ENCODE results near the gene HMGN4.
A peak's percentile ranks its signal among the peaks of the same experiment; 100 is the strongest.

Gene HMGN4

DNA sequence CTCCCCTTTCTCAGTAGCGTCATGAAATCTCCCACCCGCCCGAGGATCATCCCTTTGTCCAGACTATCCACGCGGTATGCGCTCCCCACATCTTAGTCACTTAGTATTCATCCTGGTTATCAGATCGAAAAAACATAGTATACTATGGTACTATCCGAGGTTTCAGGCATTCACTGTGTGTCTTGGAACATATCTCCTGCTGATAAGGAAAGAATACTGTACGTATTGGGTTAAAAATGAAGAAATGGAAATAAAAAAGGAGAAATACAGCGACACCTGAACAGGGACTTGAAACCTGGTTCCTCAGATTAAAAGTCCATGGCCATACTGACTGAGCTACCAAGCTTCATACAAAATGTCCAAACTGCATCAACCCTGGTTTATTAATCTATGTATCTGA lies 14.0 kb downstream of the HMGN4 start:
- DNase-seq (no peak), ATAC-seq (no peak)

DNA sequence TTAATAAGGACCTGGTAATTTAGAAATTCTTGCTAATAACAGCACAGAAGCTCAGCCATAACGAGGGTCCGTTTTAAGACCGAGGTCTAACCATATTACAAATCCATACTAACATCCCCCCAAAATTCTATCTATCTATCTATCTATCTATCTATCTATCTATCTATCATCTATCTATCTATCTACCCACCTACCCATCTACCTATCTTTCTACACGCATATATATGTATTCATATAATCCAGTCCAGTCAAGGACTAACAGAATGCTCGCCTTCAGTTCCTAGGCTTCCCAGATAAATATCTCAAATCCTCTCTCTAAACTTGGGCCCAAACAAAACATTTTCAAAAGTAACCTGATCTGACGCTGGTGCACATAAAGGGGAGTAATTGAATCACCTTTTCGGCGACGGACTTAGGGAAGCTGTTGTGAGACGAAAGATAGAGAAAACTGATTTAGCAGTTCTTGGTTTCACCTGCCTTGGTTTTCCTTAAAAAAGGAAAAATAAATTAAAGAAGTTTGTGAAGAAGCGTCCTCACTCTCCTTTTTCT lies 14.5 kb downstream of the HMGN4 start:
- DNase-seq: no peak
- no peak for ATAC-seq

DNA sequence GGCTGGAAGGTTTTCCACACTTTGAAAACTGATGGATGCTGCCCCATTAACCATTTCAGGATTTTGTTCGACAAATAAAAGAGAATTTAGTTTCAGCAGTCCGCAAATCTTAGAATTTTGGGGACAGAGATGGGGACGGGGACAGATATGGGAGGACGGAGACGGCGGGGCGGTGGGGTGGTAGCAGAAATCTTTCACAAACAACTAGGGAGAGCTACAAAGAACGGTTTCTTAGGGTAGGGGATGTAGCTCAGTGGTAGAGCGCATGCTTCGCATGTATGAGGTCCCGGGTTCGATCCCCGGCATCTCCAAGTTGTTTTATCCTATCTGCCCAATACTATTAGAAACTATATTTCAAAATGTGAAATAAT lies 15.1 kb downstream of the HMGN4 start:
- DNase-seq (peak; percentile 81), ATAC-seq (peak; percentile 57)

DNA sequence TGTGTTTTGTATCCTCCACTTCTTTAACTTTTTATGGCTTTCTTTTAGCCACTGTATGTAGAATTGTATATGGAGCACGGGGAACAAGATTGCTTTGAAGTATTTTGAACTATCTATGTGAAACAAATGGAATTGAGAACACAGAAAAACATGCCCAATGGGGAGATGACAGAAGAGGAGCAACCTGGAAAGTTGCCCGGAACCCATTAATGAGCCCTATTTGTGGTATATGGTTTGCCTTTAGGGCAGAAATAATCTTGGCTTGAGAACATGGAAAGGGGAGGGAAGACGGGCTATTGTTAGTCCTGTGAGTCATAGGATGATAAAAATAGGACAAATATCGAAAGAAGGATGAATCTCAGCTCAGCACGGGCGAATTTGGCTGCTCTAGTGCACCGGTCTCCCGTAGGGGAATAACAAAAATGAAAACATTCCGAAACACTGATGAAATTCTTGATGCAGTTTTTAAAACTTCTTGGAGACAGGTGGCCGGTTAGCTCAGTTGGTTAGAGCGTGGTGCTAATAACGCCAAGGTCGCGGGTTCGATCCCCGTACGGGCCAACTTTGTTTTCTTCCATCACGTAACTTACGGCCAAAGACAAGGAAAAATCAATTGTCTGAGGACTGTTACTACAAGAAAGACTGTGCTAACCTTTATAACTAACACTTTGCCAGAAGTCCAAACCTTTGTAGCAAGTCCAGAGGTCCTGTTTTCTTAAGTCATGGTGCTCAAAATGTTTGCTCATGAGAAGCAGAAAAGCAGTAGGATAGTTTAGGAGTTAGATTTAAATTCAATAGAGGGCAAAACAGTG lies 15.7 kb downstream of the HMGN4 start:
- ATAC-seq (peak; percentile 67), DNase-seq (peak; percentile 80)

DNA sequence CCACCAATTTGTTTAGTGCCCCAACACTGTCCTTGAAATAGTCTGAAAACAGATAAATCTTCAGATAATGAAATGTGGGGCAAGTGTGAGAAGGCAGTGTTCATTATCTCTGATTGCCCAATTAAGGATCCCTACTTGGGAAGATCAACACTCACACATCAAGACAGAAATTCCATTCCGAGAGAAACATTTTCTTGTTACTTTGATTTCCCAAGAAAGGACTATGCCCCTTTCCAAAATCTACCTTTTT lies 16.2 kb downstream of the HMGN4 start:
- DNase-seq (no peak), ATAC-seq (no peak)

DNA sequence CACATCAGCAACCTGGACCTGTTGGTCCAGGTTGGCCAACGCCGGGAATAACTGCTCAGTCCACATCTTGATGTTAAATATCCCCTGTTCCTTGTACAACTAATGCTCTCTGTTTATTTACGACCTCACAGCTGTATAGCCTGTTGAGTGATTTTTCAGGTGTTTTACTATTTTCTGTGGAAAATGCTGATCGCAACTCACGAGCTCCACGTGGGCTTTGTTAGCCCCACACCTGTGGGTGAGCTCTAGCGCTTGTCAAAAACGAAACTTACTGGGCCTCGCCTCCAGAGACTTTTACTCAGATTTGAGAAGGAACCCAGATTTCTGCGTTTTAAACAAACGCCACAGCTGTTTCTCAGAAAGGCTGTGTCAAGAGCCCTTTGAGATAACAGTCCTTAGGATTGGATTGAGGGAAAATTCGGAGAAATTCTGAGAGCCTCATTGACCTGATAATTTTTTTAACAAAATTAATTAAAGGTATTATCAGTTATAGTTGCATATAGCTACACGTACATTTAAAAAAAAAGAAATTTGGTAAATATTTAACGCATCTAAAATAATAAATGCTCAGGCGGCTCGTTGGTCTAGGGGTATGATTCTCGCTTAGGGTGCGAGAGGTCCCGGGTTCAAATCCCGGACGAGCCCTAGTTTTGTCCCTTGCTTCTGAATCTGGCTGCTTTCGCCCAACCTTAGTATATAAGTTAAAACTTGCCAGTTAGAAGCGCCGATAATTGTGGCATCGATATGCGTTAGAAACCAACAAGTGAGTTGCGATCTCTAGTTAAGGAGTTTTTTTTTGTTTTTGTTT lies 16.7 kb downstream of the HMGN4 start:
- DNase-seq (peak; percentile 74), ATAC-seq (peak; percentile 54)

DNA sequence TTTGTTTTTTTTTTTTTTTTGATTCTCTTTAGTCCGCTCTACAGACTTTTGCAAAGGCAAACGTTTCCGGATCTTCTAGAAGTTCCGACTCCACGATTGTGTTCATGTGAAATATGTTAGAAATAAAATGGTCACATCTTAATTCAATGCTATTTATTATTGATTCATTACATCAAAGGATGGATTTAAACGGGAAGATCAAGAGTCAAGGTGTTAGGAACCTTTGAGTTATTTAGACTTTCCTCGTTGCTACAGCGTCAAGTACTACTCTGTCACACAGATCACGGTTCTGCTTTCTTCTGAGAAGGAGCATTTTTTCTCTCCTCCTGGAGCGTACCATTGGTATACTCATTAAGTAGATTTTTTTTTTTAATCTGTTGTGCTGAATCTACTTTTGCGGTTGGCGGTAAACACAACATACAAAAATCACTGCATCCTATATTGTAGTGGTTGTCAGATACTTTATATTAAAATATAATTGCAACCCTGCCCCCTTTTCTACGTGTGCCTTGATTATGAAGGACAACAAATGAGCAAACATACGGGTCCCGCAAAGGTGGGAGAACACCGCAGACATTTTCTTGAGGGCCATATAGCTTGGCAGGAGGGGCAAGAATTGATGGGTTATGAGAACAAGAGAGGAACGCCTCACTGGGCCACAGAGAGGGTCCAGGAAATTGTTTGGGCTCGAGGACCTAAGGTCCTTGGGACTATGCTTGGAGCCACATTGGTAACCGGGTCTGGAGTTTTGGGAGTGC lies 17.5 kb downstream of the HMGN4 start:
- DNase-seq (no peak), ATAC-seq (no peak)

DNA sequence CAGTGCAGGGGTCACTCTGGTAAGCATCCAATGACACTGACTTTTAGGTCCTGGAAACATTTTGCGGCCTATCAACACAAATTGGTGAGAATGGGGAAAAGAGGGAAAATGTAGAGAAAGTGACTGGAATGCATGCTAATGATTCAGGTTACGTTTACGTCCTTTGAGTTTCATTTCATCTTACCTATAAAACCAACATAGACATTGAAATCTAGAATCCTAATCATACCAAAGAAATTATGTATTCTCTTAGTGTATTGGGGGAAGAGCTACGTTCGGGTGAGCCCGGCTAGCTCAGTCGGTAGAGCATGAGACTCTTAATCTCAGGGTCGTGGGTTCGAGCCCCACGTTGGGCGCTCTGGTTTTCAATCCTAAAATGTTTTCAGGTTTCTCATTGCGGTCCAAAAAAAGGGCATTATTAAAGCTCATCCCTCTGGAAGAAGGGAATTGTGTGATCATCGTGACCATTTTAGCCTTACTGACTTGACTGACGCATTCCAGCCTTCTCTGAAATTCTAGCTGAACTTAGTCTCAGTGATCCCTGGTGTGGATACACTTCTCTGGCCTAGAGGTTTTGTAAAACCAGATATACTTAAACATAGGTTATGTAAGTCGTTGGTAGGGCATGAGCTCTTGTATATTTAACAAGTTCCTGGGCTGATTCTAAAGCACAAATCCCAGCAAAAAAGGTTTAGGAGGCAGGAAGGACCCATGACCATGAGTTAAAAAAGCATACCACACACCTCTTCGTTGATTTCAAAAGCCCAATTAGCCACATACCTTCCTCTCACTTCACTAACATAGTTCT lies 18.3 kb downstream of the HMGN4 start:
- ATAC-seq (peak; percentile 22), DNase-seq (peak; percentile 67)

DNA sequence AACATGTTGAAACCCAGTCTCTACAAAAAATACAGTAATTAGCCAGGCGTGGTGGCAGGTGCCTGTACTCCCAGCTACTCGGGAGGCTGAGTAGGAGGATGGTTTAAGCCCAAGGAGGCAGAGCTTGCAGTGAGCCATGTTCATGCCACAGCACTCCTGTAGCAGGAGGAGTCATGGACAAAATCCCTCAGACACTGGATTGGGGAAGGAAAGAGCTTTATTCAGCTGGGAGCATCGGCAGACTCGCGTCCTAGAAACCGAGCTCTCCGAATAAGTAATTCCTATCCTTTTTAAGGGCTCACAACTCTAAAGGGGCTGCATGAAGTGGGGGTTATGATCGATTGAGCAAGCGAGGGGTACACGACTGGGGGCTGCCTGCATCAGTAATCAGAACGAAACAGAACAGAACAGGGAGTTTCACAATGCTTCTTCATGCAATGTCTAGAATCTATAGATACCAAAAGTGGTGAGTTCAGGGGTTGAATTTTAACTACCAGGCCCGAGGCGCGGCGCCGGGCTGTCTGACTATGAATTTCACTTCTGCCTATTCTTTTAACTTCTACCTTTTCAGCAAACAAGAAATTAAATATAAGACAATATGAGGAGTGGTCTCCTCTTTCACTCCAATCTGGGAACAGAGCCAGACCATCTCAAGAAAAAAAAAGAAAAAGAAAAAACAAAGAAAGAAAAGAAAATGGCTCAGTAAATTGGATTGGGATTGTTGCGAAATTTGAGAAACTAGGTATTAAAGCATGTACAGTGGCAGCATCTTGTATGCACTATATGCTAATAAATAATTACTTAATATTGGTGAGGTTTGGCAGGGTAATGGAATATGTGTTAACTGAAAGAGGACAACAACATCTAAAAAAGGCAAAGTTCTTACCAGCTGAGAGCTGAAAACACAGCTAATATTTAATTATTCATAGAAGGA lies 23.6 kb downstream of the HMGN4 start:
- ATAC-seq (no peak), DNase-seq (no peak)

DNA sequence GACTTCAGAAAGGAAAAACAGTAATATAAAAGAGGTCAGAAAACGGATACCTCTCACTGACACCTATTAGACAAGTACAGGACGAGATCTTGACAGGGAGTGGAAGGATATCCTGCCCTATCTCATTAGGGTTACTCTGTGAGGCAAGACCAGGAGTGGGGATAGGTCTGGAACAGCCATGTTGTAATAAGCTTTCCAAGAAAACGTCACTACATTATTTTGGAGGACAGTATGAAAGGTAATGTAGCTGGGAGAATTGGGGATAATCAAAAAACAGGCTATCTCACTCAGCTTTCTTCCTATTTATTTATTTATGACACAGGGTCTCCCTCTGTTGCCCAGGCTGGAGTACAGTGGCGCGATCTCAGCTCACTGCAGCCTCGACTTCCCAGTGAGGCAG lies 25.3 kb downstream of the HMGN4 start:
- DNase-seq (no peak), ATAC-seq (no peak)

DNA sequence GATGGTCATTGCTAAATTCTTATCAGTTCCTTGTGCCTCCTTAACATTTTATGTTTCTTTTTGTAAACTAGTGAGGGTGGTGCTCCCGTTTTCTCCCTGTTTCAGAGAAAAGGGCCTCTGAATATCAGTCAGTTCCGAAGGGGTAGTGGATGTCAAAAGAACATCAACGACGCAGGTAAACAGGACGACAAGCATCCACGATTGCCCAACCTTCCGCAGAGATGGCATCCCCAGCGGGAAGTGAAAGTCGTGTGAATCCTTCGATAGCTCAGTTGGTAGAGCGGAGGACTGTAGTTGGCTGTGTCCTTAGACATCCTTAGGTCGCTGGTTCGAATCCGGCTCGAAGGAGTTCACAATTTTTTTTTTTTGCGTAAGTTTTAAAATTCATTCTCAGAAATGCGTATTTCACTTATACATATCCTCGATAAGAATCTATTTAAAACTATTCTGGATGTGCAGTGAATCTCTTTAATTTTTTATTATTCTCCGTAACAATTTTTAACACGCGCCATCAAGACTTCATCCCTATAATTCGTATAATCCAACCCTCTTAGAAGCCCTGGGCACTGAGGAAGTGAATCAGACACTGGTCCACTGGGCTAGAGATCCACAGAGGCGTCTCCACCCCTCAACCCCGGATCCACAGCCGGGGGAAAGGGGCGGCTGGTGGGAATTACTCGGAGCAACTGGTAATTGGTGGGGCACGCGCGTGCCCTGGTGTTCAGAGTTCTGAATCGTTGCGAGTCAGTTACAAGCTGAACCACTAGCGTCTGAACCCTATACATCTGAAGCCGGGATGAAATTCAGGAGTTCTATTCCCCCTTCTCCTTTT lies 30.7 kb downstream of the HMGN4 start:
- peak; percentile 95 for DNase-seq
- peak; percentile 47 for ATAC-seq

DNA sequence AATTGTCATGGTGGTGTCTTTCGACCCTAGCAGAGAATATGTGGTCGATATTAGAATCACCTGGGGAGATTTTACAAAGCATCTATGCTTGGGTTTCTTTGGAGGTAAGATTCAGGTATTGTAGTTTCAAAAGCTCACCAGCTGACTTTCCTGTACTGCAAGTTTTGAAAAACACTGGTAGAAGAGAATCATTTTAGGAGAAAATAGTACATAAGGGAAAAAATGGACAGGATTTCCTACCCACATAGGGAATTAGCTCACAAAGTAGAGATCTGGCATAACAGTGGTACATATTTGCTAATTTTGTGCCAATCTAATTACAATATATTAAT lies 31.2 kb downstream of the HMGN4 start:
- ATAC-seq (no peak), DNase-seq (no peak)

DNA sequence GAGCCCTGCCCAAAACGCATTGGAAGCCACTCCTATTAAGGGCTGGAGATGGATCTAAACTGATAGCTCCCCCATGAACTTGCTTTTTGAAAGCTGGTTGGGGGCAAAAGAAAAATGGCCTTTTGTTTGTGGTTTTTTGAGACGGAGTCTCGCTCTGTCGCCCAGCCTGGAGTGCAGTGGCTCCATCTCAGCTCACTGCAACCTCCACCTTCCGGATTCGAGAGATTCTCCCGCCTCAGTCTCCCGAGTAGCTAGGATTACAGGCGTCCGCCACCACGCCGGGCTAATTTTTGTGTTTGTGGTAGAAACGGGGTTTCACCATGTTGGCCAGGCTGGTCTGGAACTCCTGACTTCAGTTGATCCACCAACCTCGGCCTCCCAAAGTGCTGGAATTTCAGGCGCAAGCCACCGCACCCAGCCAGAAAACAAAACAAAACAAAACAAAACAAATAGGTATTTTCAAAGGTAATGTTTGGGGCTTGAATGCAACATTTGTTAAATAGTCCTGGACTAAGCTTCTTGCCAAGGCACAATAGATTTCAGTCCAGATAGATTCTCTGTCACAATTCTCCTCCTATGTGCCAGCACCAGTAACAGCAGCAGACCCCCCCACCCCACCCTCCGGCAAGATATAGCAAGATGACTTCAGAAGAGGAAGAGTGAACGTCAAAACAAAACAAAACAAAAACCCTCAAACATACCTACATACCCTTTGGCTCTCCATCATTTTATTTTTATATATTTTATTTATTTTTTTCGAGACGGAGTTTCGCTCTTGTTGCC lies 32.1 kb downstream of the HMGN4 start:
- ATAC-seq (no peak), DNase-seq (no peak)

DNA sequence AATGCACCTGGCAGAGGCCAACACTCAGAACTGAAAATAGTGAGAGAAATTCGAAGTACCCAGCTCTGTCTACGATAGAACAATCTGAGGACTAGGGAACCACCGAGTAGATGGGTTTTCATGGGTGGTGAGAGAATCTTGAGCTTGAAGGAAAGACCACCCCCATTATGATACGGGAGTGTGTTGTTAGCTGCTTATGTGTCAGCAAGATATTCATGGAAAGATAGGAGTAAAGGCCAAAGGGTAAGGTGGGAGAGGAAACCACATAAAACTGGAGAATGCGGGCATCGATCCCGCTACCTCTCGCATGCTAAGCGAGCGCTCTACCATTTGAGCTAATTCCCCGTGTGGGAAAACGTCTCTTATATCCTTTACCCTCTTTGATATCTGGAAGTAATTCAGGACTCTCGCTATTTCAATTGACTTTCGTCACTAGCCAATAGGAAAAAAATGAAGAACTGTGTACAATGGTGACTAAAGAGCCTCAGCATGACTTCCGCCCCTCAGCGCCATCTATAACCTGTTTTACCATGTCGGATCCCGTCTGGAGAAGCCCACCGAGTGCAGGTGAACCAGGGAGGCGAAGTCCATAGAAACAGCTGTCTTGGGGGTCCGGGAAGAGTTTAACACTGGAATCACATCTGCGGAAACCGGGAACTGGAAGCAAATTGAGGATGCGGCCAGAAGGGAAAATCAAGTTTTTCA lies 33.6 kb downstream of the HMGN4 start:
- ATAC-seq: peak; percentile 77

DNA sequence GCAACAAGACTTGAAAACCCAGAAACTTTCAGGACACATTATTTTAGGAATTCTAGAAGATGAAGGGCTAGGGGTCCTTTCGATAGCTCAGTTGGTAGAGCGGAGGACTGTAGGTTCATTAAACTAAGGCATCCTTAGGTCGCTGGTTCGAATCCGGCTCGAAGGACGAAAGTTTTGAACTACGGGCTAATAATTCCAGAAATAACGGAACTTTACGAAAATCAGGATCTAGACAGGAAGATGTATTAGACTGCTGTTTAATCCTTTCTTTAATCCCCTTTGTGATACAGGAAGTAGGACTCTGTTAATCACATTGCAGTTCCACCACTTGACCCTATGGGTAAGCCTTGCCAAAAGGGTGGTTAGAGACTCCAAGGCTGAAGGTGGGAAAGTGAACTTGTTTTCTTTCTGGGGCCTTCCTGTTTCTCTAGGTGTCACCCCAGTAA lies 37.4 kb downstream of the HMGN4 start:
- no peak for DNase-seq
- ATAC-seq: no peak

More for the DNA sequence above, 33.6 kb downstream of the HMGN4 start:
- peak; percentile 69 for DNase-seq

DNA sequence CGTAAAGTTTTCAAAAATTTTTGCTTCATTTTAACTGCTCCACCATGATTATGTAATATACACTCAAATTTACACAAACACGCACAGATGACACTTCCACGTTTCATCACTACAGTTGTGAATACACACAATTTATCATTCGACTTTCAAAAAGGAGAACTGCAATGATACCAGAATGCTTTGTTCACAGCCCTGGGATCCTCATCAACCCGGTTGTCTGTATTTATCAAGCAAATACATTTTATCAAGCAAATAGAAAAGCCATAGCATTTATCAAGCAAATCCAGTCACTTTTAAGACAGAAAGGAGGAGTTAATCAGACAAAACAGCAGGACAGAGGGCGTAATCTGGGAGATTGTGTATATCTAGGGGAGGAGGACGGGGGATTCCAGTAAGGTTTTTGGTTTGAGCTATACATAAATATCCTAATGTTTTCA lies 38.3 kb downstream of the HMGN4 start:
- ATAC-seq (no peak), DNase-seq (no peak)

DNA sequence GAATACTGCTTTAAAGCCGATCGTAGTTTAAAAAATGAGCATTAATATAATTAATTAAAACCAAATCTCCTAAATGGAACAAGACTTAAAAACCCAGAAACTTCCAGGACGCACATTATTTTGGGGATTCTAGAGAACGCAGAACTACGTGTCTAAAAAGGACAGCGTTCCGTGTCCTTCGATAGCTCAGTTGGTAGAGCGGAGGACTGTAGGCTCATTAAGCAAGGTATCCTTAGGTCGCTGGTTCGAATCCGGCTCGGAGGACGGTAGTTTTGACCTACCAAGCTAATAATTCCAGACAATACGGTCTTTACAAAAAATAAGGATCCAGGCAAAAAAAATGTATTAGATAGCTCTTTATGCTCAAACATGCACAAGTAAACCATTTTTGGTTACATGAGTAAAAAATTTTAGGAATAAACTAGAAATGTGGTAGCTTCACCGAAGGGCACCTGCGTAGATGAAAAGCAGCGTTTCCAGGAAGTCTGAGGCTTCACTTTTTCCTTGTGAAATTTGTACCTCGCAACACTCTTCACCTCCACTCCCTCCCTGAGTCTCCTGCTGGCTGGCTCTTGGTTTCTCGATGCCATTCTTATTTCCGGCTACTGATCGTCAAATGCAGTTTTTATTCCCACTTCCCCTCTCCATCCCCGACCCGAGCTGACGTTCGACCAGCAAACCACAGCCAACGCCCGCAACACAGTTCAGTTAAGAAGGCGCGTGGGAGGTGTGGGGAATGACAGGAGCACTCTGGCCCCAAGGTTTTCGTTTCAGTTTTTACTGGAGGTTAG lies 39.0 kb downstream of the HMGN4 start:
- peak; percentile 81 for DNase-seq
- peak; percentile 88 for ATAC-seq

DNA sequence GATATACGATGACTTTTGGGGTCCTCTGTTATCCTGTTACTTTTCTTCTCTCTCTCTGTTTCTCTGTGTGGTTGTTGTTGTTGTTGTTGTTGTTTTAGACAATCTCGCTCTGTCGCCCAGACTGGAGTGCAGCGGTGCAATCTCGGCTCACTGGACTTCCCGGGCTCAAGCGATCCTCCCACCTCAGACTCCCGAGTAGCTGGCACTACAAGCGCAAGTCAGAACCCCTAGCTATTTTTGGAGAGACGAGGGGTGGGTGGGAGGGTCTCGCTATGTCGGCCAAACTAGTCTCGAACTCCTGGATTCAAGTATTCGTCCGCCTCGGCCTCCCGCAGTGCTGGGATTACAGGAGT lies 39.5 kb downstream of the HMGN4 start:
- DNase-seq: no peak
- ATAC-seq: no peak
